ENCODE measurements around the gene CACYBP. TPM values are rescaled to one million over a fixed set of nuclear protein-coding genes. Genes with fewer than 3 reads are reported as not detected.

The CACYBP gene
- total and polyA plus RNA-seq, 2 of the 8 experiments (the other 6 are each of a cell fraction or from before 2014, with no cell fraction given): 28.3 to 247 TPM

- H3K79me2 ChIP-seq (ENCODE audit: control insufficient read depth in 1 of 2, insufficient read depth in 2 of 2, low read length in 2 of 2): peaks cover 0 to 20% of the 10 kb centered on the region in 2 experiments; a peak in 2 of 4 replicates
- H3K9me3 ChIP-seq (ENCODE audit: insufficient read depth in 2 of 2, low read depth in 1 of 2, low read length in 1 of 2): no peaks in the 10 kb centered on the region
- H2BK12ac ChIP-seq (ENCODE audit: low read depth, low read length): no peak overlapping the region
- no peak overlapping the region for H3K14ac ChIP-seq (ENCODE audit: insufficient read length)
- H2AK5ac ChIP-seq (ENCODE audit: low read depth, low read length): no peak overlapping the region
- FAIRE-seq (no peak), DNase-seq (ENCODE audit: low read depth in 1 of 2, low spot score in 2 of 2) (no peak)
- no peak for TF ChIP-seq RFX5 (IDR thresholded peaks at IDR 0.05; ENCODE audit: borderline replicate concordance, low read depth, low read length)
- TF ChIP-seq SIX5 (IDR thresholded peaks at IDR 0.05; ENCODE audit: low read depth, low read length): no peak
- TF ChIP-seq SIRT6 (IDR thresholded peaks at IDR 0.05; ENCODE audit: low read length): no peak
- H2BK120ac ChIP-seq (replicated peaks; ENCODE audit: low read depth, low read length): no peak overlapping the region
- H3K23me2 ChIP-seq (ENCODE audit: low read depth, low read length): peaks cover 6% of the 10 kb centered on the region; the same call in 1 of the 2 replicates
- CTCF ChIA-PET (ENCODE audit: partially characterized antibody): interaction anchor here (0.7 to 1.2 kb wide), 4 partner anchors 100 to 860 kb away, joined by 3 to 6 read pairs (median 3); no protein-coding TSS in a partner anchor
- no peaks in the 10 kb centered on the region for H3K36me3 ChIP-seq (ENCODE audit: control insufficient read depth in 2 of 4, insufficient read depth in 4 of 4, low read length in 3 of 4)
- H4K5ac ChIP-seq (ENCODE audit: insufficient read length, low read depth, low read length): no peak overlapping the region
- no peak overlapping the region for H3K9ac ChIP-seq (replicated peaks in 1 of 4; ENCODE audit: extremely low read depth in 1 of 4, low read depth in 3 of 4, low read length in 3 of 4)
- WGBS, 2 experiments (ENCODE audit: extremely low coverage in 1 of 2, insufficient coverage in 1 of 2, insufficient read length in 1 of 2, insufficient replicate concordance in 2 of 2, low coverage in 1 of 2, low lambda C conversion rate in 2 of 2, missing lambda C conversion rate in 1 of 2): 89% methylated on average over 2 of the region's 2 CpGs; no CpG with 5 or more reads in 1 of the 2 experiments
- H3K4me2 ChIP-seq (ENCODE audit: insufficient read depth in 1 of 2, low read depth in 2 of 2, low read length in 2 of 2): no peak overlapping the region
- no peak overlapping the region for H4K91ac ChIP-seq (replicated peaks; ENCODE audit: insufficient read length, low read length)
- no peak overlapping the region for H3K23ac ChIP-seq (ENCODE audit: insufficient read length)
- H2BK5ac ChIP-seq (ENCODE audit: low read depth, low read length): no peak overlapping the region
- H3K79me1 ChIP-seq (ENCODE audit: low read depth, low read length): peaks cover 7% of the 10 kb centered on the region
- H2BK15ac ChIP-seq (ENCODE audit: low read length): no peak overlapping the region
- no peak overlapping the region for H3K56ac ChIP-seq (replicated peaks; ENCODE audit: insufficient read length, low read depth, low read length)
- H3K27me3 ChIP-seq (replicated peaks in 1 of 4; ENCODE audit: control insufficient read depth in 3 of 4, extremely low read depth in 1 of 4, insufficient read depth in 3 of 4, low read length in 3 of 4): no peaks in the 10 kb centered on the region
- POLR2A ChIA-PET (ENCODE audit: partially characterized antibody): interaction anchor here (1.1 to 5.9 kb wide), 2 partner anchors 9 to 26 kb away, joined by 3 to 66 read pairs; partner anchors contain the start of gene CACYBP
- no peak overlapping the region for H3K18ac ChIP-seq (ENCODE audit: extremely low read depth, low read length)
- H3K27ac ChIP-seq (ENCODE audit: low read depth, low read length): no peak overlapping the region
- no peak overlapping the region for H4K8ac ChIP-seq (ENCODE audit: extremely low read depth, insufficient read depth, low read length)
- H3K4ac ChIP-seq (replicated peaks; ENCODE audit: insufficient read length, low read depth, low read length): no peak overlapping the region
- no peaks in the 10 kb centered on the region for H4K20me1 ChIP-seq (replicated peaks in 1 of 2; ENCODE audit: control insufficient read depth in 1 of 2, insufficient read depth in 2 of 2, low read length in 2 of 2)
- H3K4me3 ChIP-seq (ENCODE audit: extremely low read depth in 1 of 4, insufficient read depth in 2 of 4, low read depth in 3 of 4, low read length in 4 of 4): no peak overlapping the region
- H3K4me1 ChIP-seq (replicated peaks in 1 of 4; ENCODE audit: control insufficient read depth in 3 of 4, insufficient read depth in 4 of 4, low read length in 3 of 4): no peaks in the 10 kb centered on the region
- H2BK20ac ChIP-seq (ENCODE audit: low read length): no peak overlapping the region
- H2AFZ ChIP-seq (ENCODE audit: low read length): no peak overlapping the region
Measured at GRCh38 chr1:175024773-175025172, 25.0 kb downstream of the CACYBP start.
